Astrocyte (in vitro differentiated cells and primary cell): Measurements from ENCODE around the gene SOBP. TPM values are rescaled to one million over a fixed set of nuclear protein-coding genes. Genes with fewer than 3 reads are reported as not detected.

ENCODE experiments used
- DNase-seq: peaks from one replicate; pipeline ENCODE4 v3.0.0-alpha.2; 2010; ENCODE audit warnings: low read depth
- FAIRE-seq: peaks from 2 replicates; lab custom pipeline; 2011; peaks lifted over from hg19 to GRCh38; lab: Jason Lieb, UNC
- H2AFZ ChIP-seq: 2 replicates; pipeline ENCODE4 v1.6.0; 2012; ENCODE audit warnings: low read depth, low read length, inconsistent platforms
- H3K27ac ChIP-seq: 2 replicates; pipeline ENCODE4 v1.5.1; 2011; ENCODE audit warnings: low read depth, low read length, inconsistent platforms
- H3K27me3 ChIP-seq: 2 replicates; pipeline ENCODE4 v1.6.0; 2011; ENCODE audit warnings: low read length, inconsistent platforms; ENCODE audit not compliant: insufficient read depth
- H3K36me3 ChIP-seq: 2 replicates; pipeline ENCODE4 v1.5.1; 2011; ENCODE audit warnings: low read length, inconsistent platforms; ENCODE audit not compliant: insufficient read depth
- H3K4me1 ChIP-seq: 2 replicates; pipeline ENCODE4 v1.5.1; 2011; ENCODE audit warnings: low read length, inconsistent platforms; ENCODE audit not compliant: insufficient read depth
- H3K4me2 ChIP-seq: 2 replicates; pipeline ENCODE4 v1.6.0; 2012; ENCODE audit warnings: low read length, inconsistent platforms
- H3K4me3 ChIP-seq: 2 replicates; pipeline ENCODE4 v1.5.1; 2011; ENCODE audit warnings: low read depth, mild to moderate bottlenecking, low read length, inconsistent platforms; ENCODE audit not compliant: insufficient read depth
- H3K79me2 ChIP-seq: 2 replicates; pipeline ENCODE4 v1.6.0; 2012; ENCODE audit warnings: mild to moderate bottlenecking, low read length, inconsistent platforms; ENCODE audit not compliant: insufficient read depth
- H3K9ac ChIP-seq: 2 replicates; pipeline ENCODE4 v1.6.0; 2012; ENCODE audit warnings: mild to moderate bottlenecking, low read length, inconsistent platforms
- H3K9me3 ChIP-seq: 2 replicates; pipeline ENCODE4 v1.5.1; 2012; ENCODE audit warnings: low read depth, mild to moderate bottlenecking, low read length, inconsistent platforms; ENCODE audit not compliant: insufficient read depth
- H4K20me1 ChIP-seq: 2 replicates; pipeline ENCODE4 v1.6.0; 2012; ENCODE audit warnings: low read length, inconsistent platforms; ENCODE audit not compliant: insufficient read depth
- H3K27ac Mint-ChIP-seq: one replicate; pipeline ENCODE4 v1.8.0; 2021; ENCODE audit warnings: mild to moderate bottlenecking, mixed read lengths; ENCODE audit not compliant: unreplicated experiment
- H3K27me3 Mint-ChIP-seq: one replicate; pipeline ENCODE4 v1.8.0; 2021; ENCODE audit warnings: low read depth, mixed read lengths; ENCODE audit not compliant: unreplicated experiment
- H3K36me3 Mint-ChIP-seq: one replicate; pipeline ENCODE4 v1.8.0; 2021; ENCODE audit warnings: low read depth, mixed read lengths; ENCODE audit not compliant: unreplicated experiment
- H3K4me1 Mint-ChIP-seq: one replicate; pipeline ENCODE4 v1.8.0; 2021; ENCODE audit warnings: low read depth, mixed read lengths; ENCODE audit not compliant: unreplicated experiment
- H3K4me3 Mint-ChIP-seq: one replicate; pipeline ENCODE4 v1.8.0; 2021; ENCODE audit warnings: mild to moderate bottlenecking, moderate library complexity, mixed read lengths; ENCODE audit not compliant: unreplicated experiment
- H3K9me3 Mint-ChIP-seq: one replicate; pipeline ENCODE4 v1.8.0; 2021; ENCODE audit warnings: mild to moderate bottlenecking, mixed read lengths; ENCODE audit not compliant: unreplicated experiment
- CTCF ChIP-seq: IDR thresholded peaks from 2 replicates; pipeline ENCODE4 v1.5.1; 2011; ENCODE audit warnings: low read depth, mild to moderate bottlenecking, inconsistent platforms, low read length, moderate library complexity; ENCODE audit not compliant: insufficient read depth
- EZH2 ChIP-seq: IDR thresholded peaks from 2 replicates; pipeline ENCODE4 v1.6.1; 2012; ENCODE audit warnings: mild to moderate bottlenecking, low read length, inconsistent platforms; ENCODE audit not compliant: insufficient read depth
- total RNA-seq: library from RNA; stranded (reverse); gene quantifications from 2 replicates; pipeline ENCODE4 v1.2.1, GENCODE V29; 2021

The SOBP gene
- total RNA-seq, 1 donor from 2014 or later: 4.7 TPM

GRCh38 chr6:107697682-107698081 is 207.8 kb downstream of the SOBP start:
- Histone ChIP-seq H4K20me1 (no peaks in the 10 kb centered on the region), H3K4me2 (peak overlapping the region; percentile 57), H3K4me1 (peaks cover 15% of the 10 kb centered on the region), H3K27me3 (no peaks in the 10 kb centered on the region), H3K9me3 (no peaks in the 10 kb centered on the region), H3K36me3 (no peaks in the 10 kb centered on the region), H3K4me3 (no peak overlapping the region), H3K27ac (peak overlapping the region; percentile 34), H3K79me2 (no peaks in the 10 kb centered on the region), H2AFZ (peak overlapping the region; percentile 7), H3K9ac (no peak overlapping the region)
- Mint-ChIP-seq H3K9me3 (peaks cover 7% of the 10 kb centered on the region), H3K36me3 (no peaks in the 10 kb centered on the region), H3K27ac (peak overlapping the region; percentile 96), H3K4me1 (peaks cover 31% of the 10 kb centered on the region), H3K4me3 (no peak overlapping the region), H3K27me3 (no peaks in the 10 kb centered on the region)
- FAIRE-seq: peak; percentile 43
- peak; percentile 33 for DNase-seq
- TF ChIP-seq EZH2: no peak
- no peak for TF ChIP-seq CTCF

GRCh38 chr6:107698146-107698545 is 208.2 kb downstream of the SOBP start:
- no peaks in the 10 kb centered on the region for H4K20me1 ChIP-seq
- H3K4me1 ChIP-seq: peaks cover 15% of the 10 kb centered on the region
- H3K9me3 ChIP-seq: no peaks in the 10 kb centered on the region
- TF ChIP-seq EZH2 (no peak), CTCF (no peak)
- H3K9me3 Mint-ChIP-seq: peaks cover 7% of the 10 kb centered on the region
- peak; percentile 68 for DNase-seq
- no peak overlapping the region for H3K4me3 ChIP-seq
- peak; percentile 47 for FAIRE-seq
- no peaks in the 10 kb centered on the region for H3K27me3 ChIP-seq
- no peaks in the 10 kb centered on the region for H3K27me3 Mint-ChIP-seq
- H3K27ac Mint-ChIP-seq: peak overlapping the region; percentile 96
- no peaks in the 10 kb centered on the region for H3K36me3 ChIP-seq
- H3K27ac ChIP-seq: peak overlapping the region; percentile 34
- peaks cover 31% of the 10 kb centered on the region for H3K4me1 Mint-ChIP-seq
- no peak overlapping the region for H3K9ac ChIP-seq
- H3K4me2 ChIP-seq: peak overlapping the region; percentile 57
- peak overlapping the region; percentile 7 for H2AFZ ChIP-seq
- peak overlapping the region; percentile 69 for H3K4me3 Mint-ChIP-seq
- H3K36me3 Mint-ChIP-seq: no peaks in the 10 kb centered on the region
- H3K79me2 ChIP-seq: no peaks in the 10 kb centered on the region

- Histone ChIP-seq H3K4me2 (no peak overlapping the region), H4K20me1 (no peaks in the 10 kb centered on the region), H3K79me2 (no peaks in the 10 kb centered on the region), H3K36me3 (no peaks in the 10 kb centered on the region), H3K27me3 (no peaks in the 10 kb centered on the region), H3K4me1 (peaks cover 15% of the 10 kb centered on the region), H3K9ac (no peak overlapping the region), H2AFZ (no peak overlapping the region), H3K27ac (no peak overlapping the region), H3K9me3 (no peaks in the 10 kb centered on the region), H3K4me3 (no peak overlapping the region)
- DNase-seq: no peak
- H3K27me3 Mint-ChIP-seq: no peaks in the 10 kb centered on the region
- no peak for FAIRE-seq
- H3K36me3 Mint-ChIP-seq: no peaks in the 10 kb centered on the region
- H3K27ac Mint-ChIP-seq: peak overlapping the region; percentile 90
- H3K4me3 Mint-ChIP-seq: no peak overlapping the region
- no peak for TF ChIP-seq EZH2
- peaks cover 5% of the 10 kb centered on the region for H3K9me3 Mint-ChIP-seq
- peaks cover 34% of the 10 kb centered on the region for H3K4me1 Mint-ChIP-seq
Measured at GRCh38 chr6:107699254-107699653, 209.3 kb downstream of the SOBP start.
